ENCODE measurements around the gene HSD17B2. TPM values are rescaled to one million over a fixed set of nuclear protein-coding genes. Genes with fewer than 3 reads are reported as not detected.
"Not testable (repeated sequence)": the region's sequence is repeated elsewhere in the genome, so short reads cannot be mapped to it uniquely, and the experiment has no call there.

HSD17B2 gene
- total RNA-seq, 1 experiment from 2014 or later = 0.55 TPM

GRCh38 chr16:82137822-82138167 lies 102.7 kb downstream of the HSD17B2 start:
- Mint-ChIP-seq H3K27me3 (ENCODE audit: low read depth) (no peaks in the 10 kb centered on the region), H3K4me3 (no peak overlapping the region), H3K4me1 (peaks cover 21% of the 10 kb centered on the region), H3K36me3 (peaks cover 32% of the 10 kb centered on the region), H3K27ac (no peak overlapping the region), H3K9me3 (peaks cover 9% of the 10 kb centered on the region)
- DNase-seq (ENCODE audit: low spot score) (no peak), ATAC-seq (no peak)
- TF ChIP-seq, protein P1, sequence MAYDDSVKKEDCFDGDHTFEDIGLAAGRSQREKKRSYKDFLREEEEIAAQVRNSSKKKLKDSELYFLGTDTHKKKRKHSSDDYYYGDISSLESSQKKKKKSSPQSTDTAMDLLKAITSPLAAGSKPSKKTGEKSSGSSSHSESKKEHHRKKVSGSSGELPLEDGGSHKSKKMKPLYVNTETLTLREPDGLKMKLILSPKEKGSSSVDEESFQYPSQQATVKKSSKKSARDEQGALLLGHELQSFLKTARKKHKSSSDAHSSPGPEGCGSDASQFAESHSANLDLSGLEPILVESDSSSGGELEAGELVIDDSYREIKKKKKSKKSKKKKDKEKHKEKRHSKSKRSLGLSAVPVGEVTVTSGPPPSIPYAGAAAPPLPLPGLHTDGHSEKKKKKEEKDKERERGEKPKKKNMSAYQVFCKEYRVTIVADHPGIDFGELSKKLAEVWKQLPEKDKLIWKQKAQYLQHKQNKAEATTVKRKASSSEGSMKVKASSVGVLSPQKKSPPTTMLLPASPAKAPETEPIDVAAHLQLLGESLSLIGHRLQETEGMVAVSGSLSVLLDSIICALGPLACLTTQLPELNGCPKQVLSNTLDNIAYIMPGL (CRISPR knock-in tag; IDR thresholded peaks at IDR 0.05) = no peak
- no peak for TF ChIP-seq RORB (CRISPR knock-in tag; IDR thresholded peaks at IDR 0.05)
- TF ChIP-seq, protein P2, sequence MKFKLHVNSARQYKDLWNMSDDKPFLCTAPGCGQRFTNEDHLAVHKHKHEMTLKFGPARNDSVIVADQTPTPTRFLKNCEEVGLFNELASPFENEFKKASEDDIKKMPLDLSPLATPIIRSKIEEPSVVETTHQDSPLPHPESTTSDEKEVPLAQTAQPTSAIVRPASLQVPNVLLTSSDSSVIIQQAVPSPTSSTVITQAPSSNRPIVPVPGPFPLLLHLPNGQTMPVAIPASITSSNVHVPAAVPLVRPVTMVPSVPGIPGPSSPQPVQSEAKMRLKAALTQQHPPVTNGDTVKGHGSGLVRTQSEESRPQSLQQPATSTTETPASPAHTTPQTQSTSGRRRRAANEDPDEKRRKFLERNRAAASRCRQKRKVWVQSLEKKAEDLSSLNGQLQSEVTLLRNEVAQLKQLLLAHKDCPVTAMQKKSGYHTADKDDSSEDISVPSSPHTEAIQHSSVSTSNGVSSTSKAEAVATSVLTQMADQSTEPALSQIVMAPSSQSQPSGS (CRISPR knock-in tag; IDR thresholded peaks at IDR 0.05; ENCODE audit: borderline replicate concordance, low read depth) = no peak
- TF ChIP-seq, protein P3, sequence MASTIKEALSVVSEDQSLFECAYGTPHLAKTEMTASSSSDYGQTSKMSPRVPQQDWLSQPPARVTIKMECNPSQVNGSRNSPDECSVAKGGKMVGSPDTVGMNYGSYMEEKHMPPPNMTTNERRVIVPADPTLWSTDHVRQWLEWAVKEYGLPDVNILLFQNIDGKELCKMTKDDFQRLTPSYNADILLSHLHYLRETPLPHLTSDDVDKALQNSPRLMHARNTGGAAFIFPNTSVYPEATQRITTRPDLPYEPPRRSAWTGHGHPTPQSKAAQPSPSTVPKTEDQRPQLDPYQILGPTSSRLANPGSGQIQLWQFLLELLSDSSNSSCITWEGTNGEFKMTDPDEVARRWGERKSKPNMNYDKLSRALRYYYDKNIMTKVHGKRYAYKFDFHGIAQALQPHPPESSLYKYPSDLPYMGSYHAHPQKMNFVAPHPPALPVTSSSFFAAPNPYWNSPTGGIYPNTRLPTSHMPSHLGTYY (CRISPR knock-in tag; IDR thresholded peaks at IDR 0.05) = no peak
- TF ChIP-seq CTCF (IDR thresholded peaks at IDR 0.05) = no peak
- TF ChIP-seq ZNF121 (CRISPR knock-in tag; IDR thresholded peaks at IDR 0.05) = no peak
- TF ChIP-seq CREB1 (CRISPR knock-in tag; IDR thresholded peaks at IDR 0.05) = no peak
- POLR2A ChIA-PET = no interaction called here
- CTCF ChIA-PET = no interaction called here

DNA sequence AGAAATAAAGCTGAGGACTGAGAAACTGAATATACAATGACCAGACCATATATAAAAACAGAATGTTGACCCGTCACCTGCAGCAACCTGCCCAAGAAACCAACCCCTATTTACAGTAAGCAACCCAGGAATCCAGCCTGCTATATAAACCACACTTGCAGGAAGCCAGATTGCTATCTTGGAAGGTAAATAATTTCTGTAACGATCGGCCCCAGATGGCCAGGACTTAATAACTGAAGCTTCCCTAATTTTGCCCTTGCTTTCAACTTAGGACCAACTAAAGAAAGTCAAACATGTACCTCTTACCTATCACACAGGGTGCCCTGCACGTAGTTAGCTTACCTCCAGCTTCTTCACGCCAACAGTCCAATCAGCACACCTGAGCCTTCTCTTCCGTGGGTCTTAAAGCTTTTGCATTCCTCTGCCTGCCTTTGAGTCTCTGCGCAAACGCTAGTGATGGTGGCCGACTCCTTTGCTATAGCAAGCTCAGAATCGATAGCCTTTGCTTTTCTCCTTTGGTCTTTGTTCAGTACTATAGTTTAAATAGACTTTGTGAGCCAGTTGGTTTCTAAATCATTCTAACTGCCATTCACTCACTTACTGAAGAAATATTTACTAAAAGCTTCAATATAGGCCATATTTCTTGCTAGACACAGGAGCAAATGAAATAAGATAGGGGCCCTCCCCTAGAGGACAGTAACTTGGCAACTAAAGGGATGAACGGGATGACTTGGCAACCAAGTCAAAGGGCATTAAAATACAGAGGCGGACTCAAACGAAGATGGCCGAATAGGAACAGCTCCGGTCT lies 103.6 kb downstream of the HSD17B2 start:
- ChIA-PET POLR2A (interaction anchor here (1.2 to 1.3 kb wide), 2 partner anchors 31 to 44 kb away, joined by 4 read pairs; partner anchors contain the start of gene MPHOSPH6), CTCF (interaction anchor here (1.4 kb wide), 1 partner anchor 91 kb away, joined by 5 read pairs; no protein-coding TSS in a partner anchor)
- Mint-ChIP-seq H3K9me3 (peaks cover 9% of the 10 kb centered on the region), H3K4me3 (peak overlapping the region; percentile 77), H3K36me3 (peaks cover 39% of the 10 kb centered on the region), H3K27me3 (ENCODE audit: low read depth) (no peaks in the 10 kb centered on the region), H3K4me1 (peaks cover 21% of the 10 kb centered on the region), H3K27ac (peak overlapping the region; percentile 92)
- TF ChIP-seq IRF2 (CRISPR knock-in tag; IDR thresholded peaks at IDR 0.05; ENCODE audit: borderline replicate concordance, low read depth) (no peak), RELA (CRISPR knock-in tag; IDR thresholded peaks at IDR 0.05; ENCODE audit: borderline replicate concordance) (no peak), CREB1 (CRISPR knock-in tag; IDR thresholded peaks at IDR 0.05) (no peak), MXD4 (CRISPR knock-in tag; IDR thresholded peaks at IDR 0.05; ENCODE audit: borderline replicate concordance) (no peak), KAT7 (CRISPR knock-in tag; IDR thresholded peaks at IDR 0.05; ENCODE audit: borderline replicate concordance) (no peak), JUN (CRISPR knock-in tag; IDR thresholded peaks at IDR 0.05) (no peak), JAZF1 (CRISPR knock-in tag; IDR thresholded peaks at IDR 0.05) (no peak), OVOL2 (CRISPR knock-in tag; IDR thresholded peaks at IDR 0.05; ENCODE audit: borderline replicate concordance) (no peak), NFE2L1 (CRISPR knock-in tag; IDR thresholded peaks at IDR 0.05) (no peak), STAT6 (CRISPR knock-in tag; conservative IDR thresholded peaks at IDR 0.05; ENCODE audit: low read depth) (no peak)
- TF ChIP-seq, protein P2 (CRISPR knock-in tag; IDR thresholded peaks at IDR 0.05; ENCODE audit: borderline replicate concordance, low read depth) = no peak
- ATAC-seq = peak; percentile 48; the same call in 1 of the 2 replicates
- DNase-seq (ENCODE audit: low spot score) = no peak

DNA sequence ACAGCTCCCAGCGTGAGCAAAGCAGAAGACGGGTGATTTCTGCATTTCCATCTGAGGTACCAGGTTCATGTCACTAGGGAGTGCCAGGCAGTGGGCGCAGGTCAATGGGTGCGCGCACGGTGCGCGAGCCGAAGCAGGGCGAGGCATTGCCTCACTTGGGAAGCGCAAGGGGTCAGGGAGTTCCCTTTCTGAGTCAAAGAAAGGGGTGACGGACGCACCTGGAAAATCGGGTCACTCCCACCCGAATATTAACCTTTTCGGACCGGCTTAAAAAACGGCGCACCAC lies 104.2 kb downstream of the HSD17B2 start:
- CTCF ChIA-PET = interaction anchor here (1.4 kb wide), 1 partner anchor 91 kb away, joined by 5 read pairs; no protein-coding TSS in a partner anchor
- H3K27me3 Mint-ChIP-seq (ENCODE audit: low read depth); ATAC-seq; H3K9me3 Mint-ChIP-seq; DNase-seq (ENCODE audit: low spot score): not testable (repeated sequence)
- Mint-ChIP-seq H3K27ac (peak overlapping the region; percentile 92), H3K4me1 (peaks cover 19% of the 10 kb centered on the region), H3K36me3 (peaks cover 40% of the 10 kb centered on the region), H3K4me3 (peak overlapping the region; percentile 77)
- POLR2A ChIA-PET = interaction anchor here (1.2 to 1.3 kb wide), 2 partner anchors 31 to 44 kb away, joined by 4 read pairs; partner anchors contain the start of gene MPHOSPH6

Data from WTC11 (cell line).